ENCODE measurements around the gene SPATA20. TPM values are rescaled to one million over a fixed set of nuclear protein-coding genes. Genes with fewer than 3 reads are reported as not detected.

The SPATA20 gene
- total RNA-seq, 1 experiment from 2014 or later, result 59.1 TPM

GRCh38 chr17:50587571-50587970, 40.6 kb downstream of the SPATA20 start:
- in situ Hi-C loops (cut with HindIII; ENCODE audit: low sequenced_read_pairs), result no loop called here
- no peak for DNase-seq (ENCODE audit: low spot score)

- in situ Hi-C loops (cut with HindIII; ENCODE audit: low sequenced_read_pairs), result no loop called here
- DNase-seq (ENCODE audit: low spot score), result peak; percentile 52
Observed at GRCh38 chr17:50588391-50589049, 41.5 kb downstream of the SPATA20 start.

GRCh38 chr17:50589095-50589705, 42.2 kb downstream of the SPATA20 start:
- DNase-seq (ENCODE audit: low spot score), result peak; percentile 33

GRCh38 chr17:50590946-50591737, 44.2 kb downstream of the SPATA20 start:
- no peak for DNase-seq (ENCODE audit: low spot score)
- in situ Hi-C loops (cut with HindIII; ENCODE audit: low sequenced_read_pairs), result no loop called here

More at GRCh38 chr17:50589095-50589705, 42.2 kb downstream of the SPATA20 start:
- in situ Hi-C loops (cut with HindIII; ENCODE audit: low sequenced_read_pairs), result no loop called here

GRCh38 chr17:50593321-50593720, 46.3 kb downstream of the SPATA20 start:
- in situ Hi-C loops (cut with HindIII; ENCODE audit: low sequenced_read_pairs), result no loop called here
- peak; percentile 39 for DNase-seq (ENCODE audit: low spot score)

GRCh38 chr17:50594128-50594823, 47.3 kb downstream of the SPATA20 start:
- in situ Hi-C loops (cut with HindIII; ENCODE audit: low sequenced_read_pairs), result no loop called here
- no peak for DNase-seq (ENCODE audit: low spot score)

GRCh38 chr17:50594892-50595291, 47.9 kb downstream of the SPATA20 start:
- DNase-seq (ENCODE audit: low spot score), result no peak
- in situ Hi-C loops (cut with HindIII; ENCODE audit: low sequenced_read_pairs), result no loop called here

GRCh38 chr17:50596191-50597037, 49.4 kb downstream of the SPATA20 start:
- DNase-seq (ENCODE audit: low spot score), result no peak
- in situ Hi-C loops (cut with HindIII; ENCODE audit: low sequenced_read_pairs), result no loop called here

- in situ Hi-C loops (cut with HindIII; ENCODE audit: low sequenced_read_pairs), result no loop called here
- DNase-seq (ENCODE audit: low spot score), result no peak
Observed at GRCh38 chr17:50598487-50598886, 51.5 kb downstream of the SPATA20 start.

- no peak for DNase-seq (ENCODE audit: low spot score)
- in situ Hi-C loops (cut with HindIII; ENCODE audit: low sequenced_read_pairs), result no loop called here
Observed at GRCh38 chr17:50599606-50600005, 52.6 kb downstream of the SPATA20 start.

GRCh38 chr17:50601823-50602375, 54.9 kb downstream of the SPATA20 start:
- in situ Hi-C loops (cut with HindIII; ENCODE audit: low sequenced_read_pairs), result no loop called here
- no peak for DNase-seq (ENCODE audit: low spot score)

GRCh38 chr17:50602836-50603235, 55.9 kb downstream of the SPATA20 start:
- in situ Hi-C loops (cut with HindIII; ENCODE audit: low sequenced_read_pairs), result no loop called here
- DNase-seq (ENCODE audit: low spot score), result no peak

- DNase-seq (ENCODE audit: low spot score), result no peak
- in situ Hi-C loops (cut with HindIII; ENCODE audit: low sequenced_read_pairs), result no loop called here
Observed at GRCh38 chr17:50603340-50603739, 56.4 kb downstream of the SPATA20 start.

- no peak for DNase-seq (ENCODE audit: low spot score)
- in situ Hi-C loops (cut with HindIII; ENCODE audit: low sequenced_read_pairs), result no loop called here
Observed at GRCh38 chr17:50604513-50604912, 57.5 kb downstream of the SPATA20 start.

GRCh38 chr17:50605429-50605828, 58.5 kb downstream of the SPATA20 start:
- no peak for DNase-seq (ENCODE audit: low spot score)
- in situ Hi-C loops (cut with HindIII; ENCODE audit: low sequenced_read_pairs), result no loop called here

Measured in G401 (cell line).